HFF-Myc (cell line): ENCODE measurements around the gene HHATL.

Experiments used
- DNase-seq: peaks from one replicate; pipeline ENCODE4 v3.0.0-alpha.2; 2011; ENCODE audit warnings: low read depth; ENCODE audit errors: extremely low read depth
- H3K4me3 ChIP-seq: replicated peaks from 2 replicates; pipeline ENCODE4 v1.5.1; 2011; ENCODE audit warnings: low read depth, mild to moderate bottlenecking, control low read depth, low read length
- TF ChIP-seq, protein P1 (sequence below): IDR thresholded peaks from 2 replicates; pipeline ENCODE4 v1.5.1; 2012; ENCODE audit warnings: mild to moderate bottlenecking, low read depth, low read length, control low read depth; ENCODE audit errors: missing control alignments

Gene HHATL

DNA sequence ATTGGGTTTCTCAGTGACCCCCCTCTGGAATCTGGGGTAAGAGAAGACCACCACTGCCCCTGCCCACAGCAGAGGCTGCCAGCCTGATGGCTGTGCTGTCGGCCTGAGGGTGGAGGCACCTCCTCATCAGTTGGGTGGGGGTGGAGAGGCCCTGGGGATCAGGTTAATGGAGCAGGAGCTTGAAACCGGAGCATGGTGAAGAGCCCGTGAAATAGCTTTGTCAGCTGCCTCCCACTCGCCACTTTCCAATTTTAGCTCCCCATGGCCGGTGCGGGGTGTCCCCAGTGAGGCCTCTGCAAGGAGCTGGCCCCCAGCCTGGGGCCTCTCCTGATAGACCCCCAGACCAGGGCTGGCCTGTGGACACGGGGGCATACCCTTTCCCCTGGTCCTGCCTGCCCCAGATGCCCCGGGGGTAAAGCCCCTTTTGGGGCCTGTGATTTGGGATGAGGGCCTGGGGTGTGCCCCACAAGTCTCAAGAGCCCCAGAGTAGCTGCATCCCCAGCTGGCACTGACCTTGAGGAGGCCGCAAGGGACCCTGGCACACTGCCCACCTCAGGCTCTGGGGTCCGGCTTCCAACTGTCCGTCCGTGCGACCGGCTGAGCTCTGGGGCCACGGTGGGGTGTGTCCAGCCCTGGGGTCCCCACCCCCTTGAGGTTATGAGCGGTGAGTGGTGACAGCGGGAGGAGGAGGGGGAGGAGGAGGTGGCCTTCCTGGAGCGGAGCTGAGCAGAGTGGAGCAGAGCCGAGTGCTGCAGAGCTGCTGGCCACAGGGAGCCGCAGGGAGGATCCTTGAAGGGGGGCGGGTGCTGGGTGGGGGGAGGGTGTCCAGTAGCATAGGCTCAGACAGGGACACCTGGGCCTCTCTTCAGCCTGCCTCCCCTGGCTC, at the start of gene HHATL:
TSS of gene HHATL (minus strand) at position 733 of the 886 bp plus-strand sequence. CDS start 1,972 bp downstream, outside the sequence.
- TF ChIP-seq, protein P1, sequence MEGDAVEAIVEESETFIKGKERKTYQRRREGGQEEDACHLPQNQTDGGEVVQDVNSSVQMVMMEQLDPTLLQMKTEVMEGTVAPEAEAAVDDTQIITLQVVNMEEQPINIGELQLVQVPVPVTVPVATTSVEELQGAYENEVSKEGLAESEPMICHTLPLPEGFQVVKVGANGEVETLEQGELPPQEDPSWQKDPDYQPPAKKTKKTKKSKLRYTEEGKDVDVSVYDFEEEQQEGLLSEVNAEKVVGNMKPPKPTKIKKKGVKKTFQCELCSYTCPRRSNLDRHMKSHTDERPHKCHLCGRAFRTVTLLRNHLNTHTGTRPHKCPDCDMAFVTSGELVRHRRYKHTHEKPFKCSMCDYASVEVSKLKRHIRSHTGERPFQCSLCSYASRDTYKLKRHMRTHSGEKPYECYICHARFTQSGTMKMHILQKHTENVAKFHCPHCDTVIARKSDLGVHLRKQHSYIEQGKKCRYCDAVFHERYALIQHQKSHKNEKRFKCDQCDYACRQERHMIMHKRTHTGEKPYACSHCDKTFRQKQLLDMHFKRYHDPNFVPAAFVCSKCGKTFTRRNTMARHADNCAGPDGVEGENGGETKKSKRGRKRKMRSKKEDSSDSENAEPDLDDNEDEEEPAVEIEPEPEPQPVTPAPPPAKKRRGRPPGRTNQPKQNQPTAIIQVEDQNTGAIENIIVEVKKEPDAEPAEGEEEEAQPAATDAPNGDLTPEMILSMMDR: no peak
- no peak for DNase-seq
- H3K4me3 ChIP-seq: no peak within 1 kb of the TSS

DNA sequence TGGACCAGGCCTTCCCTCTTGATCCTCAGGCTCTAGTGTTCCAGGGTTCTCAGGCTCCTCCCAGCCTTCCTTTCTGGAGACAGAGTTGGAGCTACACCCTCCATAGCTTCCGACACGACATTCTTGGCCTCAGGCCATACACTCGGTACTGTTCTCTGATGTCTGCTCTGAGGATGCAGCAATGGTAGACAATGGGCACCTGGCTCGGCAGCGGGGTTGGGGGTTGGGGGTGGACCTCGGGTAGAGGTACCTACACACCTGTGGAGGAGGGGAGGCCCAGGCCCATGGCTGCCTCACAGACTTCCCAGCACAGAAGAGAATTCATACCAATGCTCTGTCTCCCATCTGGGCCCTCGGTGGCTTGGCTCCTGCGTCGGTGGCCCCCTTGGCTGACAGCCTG, 49.0 kb upstream of the HHATL start:
- DNase-seq: no peak

GRCh38 chr3:42750834-42751233, 48.2 kb upstream of the HHATL start:
- DNase-seq: no peak
- H3K4me3 ChIP-seq: no peak overlapping the region
- TF ChIP-seq, protein P1: no peak

More for the DNA sequence above, 49.0 kb upstream of the HHATL start:
- TF ChIP-seq, protein P1: no peak
- H3K4me3 ChIP-seq: no peak overlapping the region

GRCh38 chr3:42749753-42750231, 47.2 kb upstream of the HHATL start:
- DNase-seq: no peak
- H3K4me3 ChIP-seq: no peak overlapping the region
- TF ChIP-seq, protein P1: peak; percentile 62

- no peak for DNase-seq
- no peak overlapping the region for H3K4me3 ChIP-seq
- TF ChIP-seq, protein P1: no peak
These were observed 46.6 kb upstream of the HHATL start for GRCh38 chr3:42749025-42749752.

DNA sequence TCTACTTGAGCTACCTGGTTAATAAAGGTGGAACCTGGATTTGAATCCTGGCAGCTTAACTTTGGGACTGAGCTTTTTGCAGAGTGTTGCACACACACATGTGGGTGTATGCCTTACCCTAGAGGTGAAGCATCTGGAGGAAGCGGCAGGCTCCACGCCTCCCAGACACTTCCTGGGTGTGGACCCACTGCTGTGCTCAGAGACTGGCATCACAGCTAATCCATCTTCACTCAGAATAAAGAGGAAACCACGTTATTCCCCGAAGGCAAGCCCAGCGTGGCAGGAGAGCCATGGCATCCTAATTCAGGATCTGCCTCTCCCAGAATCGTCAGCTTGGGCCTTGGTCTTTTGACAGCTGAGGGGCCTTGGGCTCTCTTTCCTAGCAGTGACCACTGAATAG, 45.0 kb upstream of the HHATL start:
- TF ChIP-seq, protein P1: no peak
- no peak overlapping the region for H3K4me3 ChIP-seq
- DNase-seq: no peak
